Neural cell (in vitro differentiated cells): ENCODE measurements around the gene PATZ1. TPM values are rescaled to one million over a fixed set of nuclear protein-coding genes. Genes with fewer than 3 reads are reported as not detected.

ENCODE experiments used
- H2AFZ ChIP-seq: fragments of 200-600, 300-800 bp; sonication (generic), shearing (Covaris generic); 2 replicates; pipeline ENCODE4 v1.6.0; 2014; ENCODE audit warnings: low read depth, mild to moderate bottlenecking, antibody characterized with exemption, low read length, moderate library complexity
- H3F3A ChIP-seq: fragments of 200-600 bp; shearing (Covaris generic); 2 replicates; pipeline ENCODE4 v1.6.1; 2016; ENCODE audit warnings: mild to moderate bottlenecking, moderate library complexity, mixed read lengths, antibody characterized with exemption, low read length; ENCODE audit not compliant: insufficient read depth, poor library complexity, severe bottlenecking
- H3K27ac ChIP-seq: fragments of 200-600, 300-800 bp; sonication (generic), shearing (Covaris generic); 2 replicates; pipeline ENCODE4 v1.5.1; 2014; ENCODE audit warnings: mild to moderate bottlenecking, low read length, moderate library complexity
- H3K27me3 ChIP-seq: fragments of 300-800, 200-600 bp; sonication (generic), shearing (Covaris generic); 2 replicates; pipeline ENCODE4 v1.6.0; 2014; ENCODE audit warnings: mild to moderate bottlenecking, low read depth, low read length, moderate library complexity; ENCODE audit not compliant: insufficient read depth
- H3K36me3 ChIP-seq: fragments of 300-800, 200-600 bp; sonication (generic), shearing (Covaris generic); 2 replicates; pipeline ENCODE4 v1.5.1; 2014; ENCODE audit warnings: mild to moderate bottlenecking, antibody characterized with exemption, low read length, moderate library complexity; ENCODE audit not compliant: insufficient read depth
- H3K4me2 ChIP-seq: fragments of 300-800, 200-600 bp; sonication (generic), shearing (Covaris generic); 2 replicates; pipeline ENCODE4 v1.6.0; 2014; ENCODE audit warnings: mild to moderate bottlenecking, low read length
- H3K4me3 ChIP-seq: fragments of 300-800, 200-600 bp; sonication (generic), shearing (Covaris generic); 2 replicates; pipeline ENCODE4 v1.5.1; 2014; ENCODE audit warnings: mild to moderate bottlenecking, low read length, moderate library complexity
- H3K79me2 ChIP-seq: fragments of 200-600 bp; shearing (Covaris generic); replicated peaks from 2 replicates; pipeline ENCODE4 v1.6.0; 2014; ENCODE audit warnings: mild to moderate bottlenecking, low read length, moderate library complexity; ENCODE audit not compliant: insufficient read depth
- H3K9ac ChIP-seq: fragments of 300-800, 200-600 bp; sonication (generic), shearing (Covaris generic); 2 replicates; pipeline ENCODE4 v1.6.1; 2016; ENCODE audit warnings: mild to moderate bottlenecking, low read length, mixed read lengths
- H3K9me2 ChIP-seq: fragments of 200-600 bp; shearing (Covaris generic); 2 replicates; pipeline ENCODE4 v1.6.1; 2016; ENCODE audit warnings: mild to moderate bottlenecking, low read length, mixed read lengths; ENCODE audit not compliant: insufficient read depth
- H3K9me3 ChIP-seq: fragments of 200-600, 300-800 bp; sonication (generic), shearing (Covaris generic); 2 replicates; pipeline ENCODE4 v1.6.1; 2016; ENCODE audit warnings: mild to moderate bottlenecking, mixed run types, low read length, moderate library complexity, mixed read lengths
- H4K20me1 ChIP-seq: fragments of 200-600 bp; shearing (Covaris generic); 2 replicates; pipeline ENCODE4 v1.6.1; 2016; ENCODE audit warnings: mild to moderate bottlenecking, mixed run types; ENCODE audit not compliant: insufficient read depth
- EP300 ChIP-seq: fragments of 450-650 bp; conservative IDR thresholded peaks from 2 replicates; pipeline ENCODE4 v1.6.1; 2014; ENCODE audit warnings: antibody characterized with exemption, mild to moderate bottlenecking, moderate library complexity; ENCODE audit not compliant: poor library complexity, severe bottlenecking
- EZH2 ChIP-seq: fragments of 200-600, 300-800 bp; shearing (Covaris generic), sonication (generic); IDR thresholded peaks from 2 replicates; pipeline ENCODE4 v1.6.1; 2014; ENCODE audit warnings: antibody characterized with exemption, low read length, borderline replicate concordance, mild to moderate bottlenecking; ENCODE audit not compliant: insufficient read depth, poor library complexity, severe bottlenecking
- MXI1 ChIP-seq: fragments of 450-650 bp; conservative IDR thresholded peaks from 2 replicates; pipeline ENCODE4 v1.6.1; 2014; ENCODE audit warnings: antibody characterized with exemption, mild to moderate bottlenecking; ENCODE audit not compliant: poor library complexity, severe bottlenecking
- POLR2AphosphoS5 ChIP-seq: IDR thresholded peaks from 2 replicates; pipeline ENCODE4 v1.6.1; 2012
- SMC3 ChIP-seq: fragments of 450-650 bp; conservative IDR thresholded peaks from 2 replicates; pipeline ENCODE4 v1.6.1; 2014; ENCODE audit warnings: antibody characterized with exemption, mild to moderate bottlenecking, moderate library complexity; ENCODE audit not compliant: poor library complexity
- TAF1 ChIP-seq: IDR thresholded peaks from 2 replicates; pipeline ENCODE4 v1.6.1; 2012; ENCODE audit warnings: low read depth
- polyA plus RNA-seq: library from polyadenylated mRNA; depleted of rRNA; stranded (reverse); fragments of >200 nt; gene quantifications from 2 replicates; pipeline ENCODE4 v1.2.3, GENCODE V29; 2014
- TF ChIP-seq, protein P1 (sequence below): IDR thresholded peaks from 2 replicates; pipeline ENCODE4 v1.6.1; 2012; ENCODE audit warnings: borderline replicate concordance
- TF ChIP-seq, protein P2 (sequence below): fragments of 450-650 bp; IDR thresholded peaks from 2 replicates; pipeline ENCODE4 v1.5.1; 2014; ENCODE audit warnings: antibody characterized with exemption, mild to moderate bottlenecking, moderate library complexity; ENCODE audit not compliant: poor library complexity, severe bottlenecking

PATZ1 gene
- polyA plus RNA-seq, 1 donor from 2014 or later: 33.5 TPM

DNA sequence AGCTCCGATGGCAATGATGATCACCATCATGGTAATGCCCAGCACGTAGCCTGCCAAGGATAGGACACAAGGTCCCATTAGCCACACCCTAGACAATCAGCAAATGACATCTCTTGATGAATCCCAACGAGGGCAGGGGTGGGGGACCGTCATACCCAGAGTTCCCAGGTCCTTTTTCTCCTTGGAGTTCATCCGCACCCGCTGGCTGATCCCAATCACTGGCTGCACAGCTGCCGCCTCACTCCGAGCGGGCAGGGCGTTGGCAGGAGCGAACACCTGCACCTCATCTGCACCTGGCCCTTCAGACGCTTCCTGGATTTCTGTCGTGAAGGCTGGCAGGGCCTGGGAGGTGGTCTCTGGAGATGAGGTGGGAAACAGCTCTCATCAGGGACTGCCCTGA, 56.8 kb downstream of the PATZ1 start:
- Histone ChIP-seq H3K79me2 (no peaks in the 10 kb centered on the region), H4K20me1 (no peaks in the 10 kb centered on the region), H3K9me2 (no peaks in the 10 kb centered on the region), H3K9ac (no peak overlapping the region), H3K36me3 (no peaks in the 10 kb centered on the region), H3K4me2 (no peak overlapping the region), H2AFZ (no peak overlapping the region), H3F3A (no peaks in the 10 kb centered on the region), H3K9me3 (no peaks in the 10 kb centered on the region), H3K27ac (no peak overlapping the region), H3K4me3 (no peak overlapping the region), H3K27me3 (no peaks in the 10 kb centered on the region)
- TF ChIP-seq MXI1: no peak
- no peak for TF ChIP-seq EZH2
- no peak for TF ChIP-seq EP300
- TF ChIP-seq, protein P1, sequence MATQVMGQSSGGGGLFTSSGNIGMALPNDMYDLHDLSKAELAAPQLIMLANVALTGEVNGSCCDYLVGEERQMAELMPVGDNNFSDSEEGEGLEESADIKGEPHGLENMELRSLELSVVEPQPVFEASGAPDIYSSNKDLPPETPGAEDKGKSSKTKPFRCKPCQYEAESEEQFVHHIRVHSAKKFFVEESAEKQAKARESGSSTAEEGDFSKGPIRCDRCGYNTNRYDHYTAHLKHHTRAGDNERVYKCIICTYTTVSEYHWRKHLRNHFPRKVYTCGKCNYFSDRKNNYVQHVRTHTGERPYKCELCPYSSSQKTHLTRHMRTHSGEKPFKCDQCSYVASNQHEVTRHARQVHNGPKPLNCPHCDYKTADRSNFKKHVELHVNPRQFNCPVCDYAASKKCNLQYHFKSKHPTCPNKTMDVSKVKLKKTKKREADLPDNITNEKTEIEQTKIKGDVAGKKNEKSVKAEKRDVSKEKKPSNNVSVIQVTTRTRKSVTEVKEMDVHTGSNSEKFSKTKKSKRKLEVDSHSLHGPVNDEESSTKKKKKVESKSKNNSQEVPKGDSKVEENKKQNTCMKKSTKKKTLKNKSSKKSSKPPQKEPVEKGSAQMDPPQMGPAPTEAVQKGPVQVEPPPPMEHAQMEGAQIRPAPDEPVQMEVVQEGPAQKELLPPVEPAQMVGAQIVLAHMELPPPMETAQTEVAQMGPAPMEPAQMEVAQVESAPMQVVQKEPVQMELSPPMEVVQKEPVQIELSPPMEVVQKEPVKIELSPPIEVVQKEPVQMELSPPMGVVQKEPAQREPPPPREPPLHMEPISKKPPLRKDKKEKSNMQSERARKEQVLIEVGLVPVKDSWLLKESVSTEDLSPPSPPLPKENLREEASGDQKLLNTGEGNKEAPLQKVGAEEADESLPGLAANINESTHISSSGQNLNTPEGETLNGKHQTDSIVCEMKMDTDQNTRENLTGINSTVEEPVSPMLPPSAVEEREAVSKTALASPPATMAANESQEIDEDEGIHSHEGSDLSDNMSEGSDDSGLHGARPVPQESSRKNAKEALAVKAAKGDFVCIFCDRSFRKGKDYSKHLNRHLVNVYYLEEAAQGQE: no peak
- no peak for TF ChIP-seq TAF1
- TF ChIP-seq SMC3: no peak
- TF ChIP-seq, protein P2, sequence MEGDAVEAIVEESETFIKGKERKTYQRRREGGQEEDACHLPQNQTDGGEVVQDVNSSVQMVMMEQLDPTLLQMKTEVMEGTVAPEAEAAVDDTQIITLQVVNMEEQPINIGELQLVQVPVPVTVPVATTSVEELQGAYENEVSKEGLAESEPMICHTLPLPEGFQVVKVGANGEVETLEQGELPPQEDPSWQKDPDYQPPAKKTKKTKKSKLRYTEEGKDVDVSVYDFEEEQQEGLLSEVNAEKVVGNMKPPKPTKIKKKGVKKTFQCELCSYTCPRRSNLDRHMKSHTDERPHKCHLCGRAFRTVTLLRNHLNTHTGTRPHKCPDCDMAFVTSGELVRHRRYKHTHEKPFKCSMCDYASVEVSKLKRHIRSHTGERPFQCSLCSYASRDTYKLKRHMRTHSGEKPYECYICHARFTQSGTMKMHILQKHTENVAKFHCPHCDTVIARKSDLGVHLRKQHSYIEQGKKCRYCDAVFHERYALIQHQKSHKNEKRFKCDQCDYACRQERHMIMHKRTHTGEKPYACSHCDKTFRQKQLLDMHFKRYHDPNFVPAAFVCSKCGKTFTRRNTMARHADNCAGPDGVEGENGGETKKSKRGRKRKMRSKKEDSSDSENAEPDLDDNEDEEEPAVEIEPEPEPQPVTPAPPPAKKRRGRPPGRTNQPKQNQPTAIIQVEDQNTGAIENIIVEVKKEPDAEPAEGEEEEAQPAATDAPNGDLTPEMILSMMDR: no peak
- no peak for TF ChIP-seq POLR2AphosphoS5

DNA sequence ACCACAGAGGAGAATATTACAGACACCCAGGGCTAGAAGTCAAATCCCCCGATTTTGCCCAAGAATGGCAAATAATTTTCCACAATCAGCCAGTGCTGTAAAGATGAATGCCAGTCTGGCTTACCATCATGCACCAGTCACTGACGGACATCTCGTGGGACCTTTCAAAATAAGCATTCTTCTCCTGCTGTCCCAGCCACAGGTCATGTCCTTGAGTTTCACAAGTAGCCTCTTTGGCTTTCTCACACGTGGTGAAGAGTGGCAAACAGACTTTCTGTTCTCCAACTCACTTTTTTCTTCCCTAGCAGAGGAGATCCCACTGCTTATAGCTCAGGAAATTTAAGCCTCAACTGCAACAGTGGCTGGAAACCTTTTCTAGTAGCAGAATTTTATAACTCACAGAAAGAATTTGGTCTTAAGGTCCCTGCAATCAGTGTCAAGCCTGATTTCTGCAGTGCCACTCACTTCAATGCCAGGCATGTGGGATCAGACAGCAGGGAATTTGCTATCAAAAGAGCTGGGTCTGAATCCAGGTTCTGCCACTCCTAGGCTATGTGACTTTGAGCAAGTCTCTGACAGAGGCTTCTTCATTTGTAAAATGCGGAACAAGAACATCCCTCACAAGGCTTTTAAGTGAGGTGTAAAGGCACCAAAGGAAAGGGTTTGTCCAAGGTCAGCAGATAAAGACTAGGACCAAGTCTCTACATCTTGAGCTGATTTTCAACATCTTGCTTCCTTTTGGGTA, 57.5 kb downstream of the PATZ1 start:
- Histone ChIP-seq H3K79me2 (no peaks in the 10 kb centered on the region), H3K9ac (no peak overlapping the region), H4K20me1 (no peaks in the 10 kb centered on the region), H3F3A (no peaks in the 10 kb centered on the region), H3K27ac (no peak overlapping the region), H2AFZ (no peak overlapping the region), H3K4me2 (no peak overlapping the region), H3K36me3 (no peaks in the 10 kb centered on the region), H3K4me3 (no peak overlapping the region), H3K27me3 (no peaks in the 10 kb centered on the region), H3K9me2 (no peaks in the 10 kb centered on the region), H3K9me3 (no peaks in the 10 kb centered on the region)
- no peak for TF ChIP-seq TAF1
- TF ChIP-seq EP300: no peak
- TF ChIP-seq, protein P2: no peak
- TF ChIP-seq EZH2: no peak
